PC-3 (cell line): Measurements from ENCODE around the gene GNAI2.

ENCODE experiments used
- EZH2 ChIP-seq: fragments of 300-600 bp; sonication (generic); IDR thresholded peaks from one replicate; pipeline ENCODE4 v1.6.1; 2017; ENCODE audit warnings: antibody characterized with exemption, mild to moderate bottlenecking, low read length; ENCODE audit not compliant: unreplicated experiment
- EZH2phosphoT487 ChIP-seq: fragments of 300-600 bp; sonication (generic); IDR thresholded peaks from 2 replicates; pipeline ENCODE4 v1.6.1; 2018; ENCODE audit warnings: mild to moderate bottlenecking, antibody characterized with exemption, low read length, borderline replicate concordance
- TF ChIP-seq, protein P1 (sequence below): fragments of 300-600 bp; sonication (generic); conservative IDR thresholded peaks from 2 replicates; pipeline ENCODE4 v1.5.1; 2017; ENCODE audit warnings: antibody characterized with exemption, low read depth, mild to moderate bottlenecking, low read length

GRCh38 chr3:50267280-50267913 is 31.4 kb downstream of the GNAI2 start:
- TF ChIP-seq, protein P1, sequence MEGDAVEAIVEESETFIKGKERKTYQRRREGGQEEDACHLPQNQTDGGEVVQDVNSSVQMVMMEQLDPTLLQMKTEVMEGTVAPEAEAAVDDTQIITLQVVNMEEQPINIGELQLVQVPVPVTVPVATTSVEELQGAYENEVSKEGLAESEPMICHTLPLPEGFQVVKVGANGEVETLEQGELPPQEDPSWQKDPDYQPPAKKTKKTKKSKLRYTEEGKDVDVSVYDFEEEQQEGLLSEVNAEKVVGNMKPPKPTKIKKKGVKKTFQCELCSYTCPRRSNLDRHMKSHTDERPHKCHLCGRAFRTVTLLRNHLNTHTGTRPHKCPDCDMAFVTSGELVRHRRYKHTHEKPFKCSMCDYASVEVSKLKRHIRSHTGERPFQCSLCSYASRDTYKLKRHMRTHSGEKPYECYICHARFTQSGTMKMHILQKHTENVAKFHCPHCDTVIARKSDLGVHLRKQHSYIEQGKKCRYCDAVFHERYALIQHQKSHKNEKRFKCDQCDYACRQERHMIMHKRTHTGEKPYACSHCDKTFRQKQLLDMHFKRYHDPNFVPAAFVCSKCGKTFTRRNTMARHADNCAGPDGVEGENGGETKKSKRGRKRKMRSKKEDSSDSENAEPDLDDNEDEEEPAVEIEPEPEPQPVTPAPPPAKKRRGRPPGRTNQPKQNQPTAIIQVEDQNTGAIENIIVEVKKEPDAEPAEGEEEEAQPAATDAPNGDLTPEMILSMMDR = no peak
- no peak for TF ChIP-seq EZH2
- no peak for TF ChIP-seq EZH2phosphoT487
